ENCODE data around the gene ZNF26. TPM values are rescaled to one million over a fixed set of nuclear protein-coding genes. Genes with fewer than 3 reads are reported as not detected.

The ZNF26 gene
- total RNA-seq, 2 experiments from 2014 or later: 29.1 to 31.9 TPM

GRCh38 chr12:133073836-133074235 is 87.7 kb downstream of the ZNF26 start:
- ChIA-PET CTCF (no interaction called here), POLR2A (no interaction called here)
- H3K9me3 Mint-ChIP-seq: peaks cover 23% of the 10 kb centered on the region
- H3K27me3 ChIP-seq (ENCODE audit: control insufficient read depth in 1 of 2, insufficient read depth in 2 of 2, low read length in 2 of 2): no peaks in the 10 kb centered on the region
- no peak overlapping the region for H3K27ac ChIP-seq (ENCODE audit: low read depth in 1 of 2, low read length in 2 of 2)
- no peak for TF ChIP-seq CTCF (IDR thresholded peaks at IDR 0.05)
- DNase-seq (no peak), ATAC-seq (ENCODE audit: poor library complexity) (no peak)
- intact Hi-C loops (cut with DNase I, micrococcal nuclease): no loop called here
- H3K4me1 Mint-ChIP-seq (ENCODE audit: low read depth): no peaks in the 10 kb centered on the region
- H3K9me3 ChIP-seq (ENCODE audit: control insufficient read depth in 1 of 2, insufficient read depth in 1 of 2, low read length in 2 of 2): peaks cover 66 to 90% of the 10 kb centered on the region in 2 experiments
- H3K4me3 ChIP-seq (ENCODE audit: low read length): no peak overlapping the region
- peaks cover 50% of the 10 kb centered on the region for H3K36me3 Mint-ChIP-seq (ENCODE audit: low read depth)
- no peaks in the 10 kb centered on the region for H3K36me3 ChIP-seq (ENCODE audit: insufficient read depth, low read length)
- no peak overlapping the region for H3K27ac Mint-ChIP-seq
- no peaks in the 10 kb centered on the region for H3K4me1 ChIP-seq (ENCODE audit: insufficient read depth, low read length)
- no peaks in the 10 kb centered on the region for H3K27me3 Mint-ChIP-seq
- no peak overlapping the region for H3K4me3 Mint-ChIP-seq

Other genes starting within 250 kb of the ZNF26 start
- 10 to 100 TPM; 61.7 to 65.7 TPM for gene ANKLE2, start 224.5 kb upstream of the ZNF26 start, total RNA-seq
- gene GOLGA3, start 157.5 kb upstream of the ZNF26 start, total RNA-seq: 10 to 100 TPM; 31.5 to 34.0 TPM
- 10 to 100 TPM; 75.1 to 85.6 TPM for gene CHFR, start 98.8 kb upstream of the ZNF26 start, total RNA-seq
- 1 to 10 TPM; 5.3 to 5.8 TPM for gene ZNF605, start 30.1 kb upstream of the ZNF26 start, total RNA-seq
- 10 to 100 TPM; 22.8 to 26.0 TPM for gene ZNF84, start 51.1 kb downstream of the ZNF26 start, total RNA-seq
- gene ZNF140, start 94.6 kb downstream of the ZNF26 start, total RNA-seq: 1 to 10 TPM; 6.6 to 8.5 TPM
- 1 to 10 TPM; 4.5 TPM for gene ZNF891, start 143.9 kb downstream of the ZNF26 start, total RNA-seq
- gene ZNF10, start 144.3 kb downstream of the ZNF26 start, total RNA-seq: 10 to 100 TPM; 43.3 to 47.8 TPM
- 10 to 100 TPM; 15.1 to 17.6 TPM for gene ZNF268, start 195.1 kb downstream of the ZNF26 start, total RNA-seq
- gene ANHX, start 249.5 kb downstream of the ZNF26 start, total RNA-seq: not detected

Data from CD4-positive, alpha-beta T cell (primary cell).